ENCODE results near the gene ERRFI1. TPM values are rescaled to one million over a fixed set of nuclear protein-coding genes. Genes with fewer than 3 reads are reported as not detected.

ERRFI1 gene
- total and polyA plus RNA-seq, 10 of the 15 experiments (the other 5 are each of a cell fraction or from before 2014, with no cell fraction given) = 0.90 to 6.5 (median 3.1) TPM

- TF ChIP-seq LARP7 (IDR thresholded peaks at IDR 0.05) (no peak), EP300 (IDR thresholded peaks at IDR 0.05; ENCODE audit: borderline replicate concordance in 1 of 2, control insufficient read depth in 1 of 2, low read depth in 2 of 2, low read length in 2 of 2) (no peak), NRF1 (conservative IDR thresholded peaks at IDR 0.05; ENCODE audit: low read depth, low read length) (no peak), ATF7 (IDR thresholded peaks at IDR 0.05; ENCODE audit: low read depth) (no peak), BRCA1 (IDR thresholded peaks at IDR 0.05; ENCODE audit: low read depth, low read length) (no peak), HCFC1 (IDR thresholded peaks at IDR 0.05; ENCODE audit: low read length) (no peak), PAX5 (IDR thresholded peaks at IDR 0.05; ENCODE audit: borderline replicate concordance, low read depth, low read length) (no peak)
These were observed 9.2 kb downstream of the ERRFI1 start (continued) for GRCh38 chr1:8016895-8017241.

- H3K36me3 ChIP-seq (ENCODE audit: control insufficient read depth in 2 of 2, insufficient read depth in 2 of 2, low read length in 1 of 2) = peaks cover 0 to 3% of the 10 kb centered on the region in 2 experiments; a peak in 2 of 4 replicates
- no peaks in the 10 kb centered on the region for H3K9me3 ChIP-seq (replicated peaks; ENCODE audit: control insufficient read depth, insufficient read depth, low read length)
- POLR2A ChIA-PET = interaction anchor here (0.6 kb wide), 1 partner anchor 140 kb away, joined by 3 read pairs; no protein-coding TSS in a partner anchor
- intact Hi-C loops (cut with micrococcal nuclease; ENCODE audit: unreplicated experiment) = loop anchor here (5.0 kb wide), 1 partner anchor 34 kb away; no protein-coding TSS in a partner anchor
- H4K20me1 ChIP-seq (ENCODE audit: control insufficient read depth, insufficient read depth) = no peaks in the 10 kb centered on the region
- DNase-seq (ENCODE audit: low read depth, low spot score) (no peak), FAIRE-seq (peak; percentile 31), ATAC-seq (peak; percentile 65)
- H3K4me1 ChIP-seq (ENCODE audit: control insufficient read depth, insufficient read depth, low read length) = no peaks in the 10 kb centered on the region
- SMC1A ChIA-PET (ENCODE audit: uncharacterized antibody, unreplicated experiment) = interaction anchor here (0.6 to 10.0 kb wide), 20 partner anchors 8 to 333 kb away, joined by 3 to 79 read pairs (median 6); no protein-coding TSS in a partner anchor
- in situ Hi-C loops (cut with MboI) = loop anchor here (10.0 kb wide), 1 partner anchor 328 kb away; no protein-coding TSS in a partner anchor
- RAD21 ChIA-PET (ENCODE audit: unreplicated experiment) = interaction anchor here (0.6 to 8.1 kb wide), 16 partner anchors 19 to 710 kb away, joined by 3 to 96 read pairs (median 5); partner anchors contain the start of gene SLC45A1
- no peaks in the 10 kb centered on the region for H3K79me2 ChIP-seq (ENCODE audit: control insufficient read depth, insufficient read depth, low read length)
- CTCF ChIA-PET = interaction anchor here (0.6 to 11.7 kb wide), 29 partner anchors 8 to 899 kb away, joined by 3 to 263 read pairs (median 6); no protein-coding TSS in a partner anchor
- 34% methylated on average over 4 of the region's 4 CpGs for WGBS (ENCODE audit: insufficient coverage, insufficient replicate concordance, low lambda C conversion rate, missing lambda C conversion rate)
- no peak overlapping the region for H3K4me2 ChIP-seq (ENCODE audit: control insufficient read depth, insufficient read depth)
- H3K27me3 ChIP-seq (replicated peaks in 1 of 2; ENCODE audit: control insufficient read depth in 2 of 2, insufficient read depth in 2 of 2, low read length in 1 of 2) = no peaks in the 10 kb centered on the region
- no peak overlapping the region for H3K9ac ChIP-seq (ENCODE audit: control insufficient read depth, insufficient read depth, low read length)
- H3K4me3 ChIP-seq = no peak overlapping the region
- TF ChIP-seq TCF12 (IDR thresholded peaks at IDR 0.05; ENCODE audit: low read depth, low read length) (no peak), SPI1 (IDR thresholded peaks at IDR 0.05; ENCODE audit: borderline replicate concordance, insufficient read depth, low read depth, low read length) (no peak), RAD21 (IDR thresholded peaks at IDR 0.05; ENCODE audit: insufficient read depth, low read depth, low read length) (peak; percentile 44), CTCF (IDR thresholded peaks at IDR 0.05 in 2 of 3, conservative IDR thresholded peaks at IDR 0.05 in 1 of 3; ENCODE audit: control insufficient read depth in 2 of 3, extremely low read depth in 1 of 3, insufficient read depth in 1 of 3, low read depth in 3 of 3, low read length in 3 of 3) (peak in 2 of 3 experiments; percentile 28 to 42; a peak in 4 of 6 replicates), BACH1 (IDR thresholded peaks at IDR 0.05; ENCODE audit: borderline replicate concordance) (no peak), BCL3 (IDR thresholded peaks at IDR 0.05; ENCODE audit: borderline replicate concordance, insufficient read depth, low read depth, low read length, poor library complexity, severe bottlenecking) (peak; percentile 88)
- H3K27ac ChIP-seq (ENCODE audit: control insufficient read depth, insufficient read depth) = no peak overlapping the region
- no TSS peak for BruUV-seq (replicated peaks)
- H2AFZ ChIP-seq (ENCODE audit: control insufficient read depth, low read depth, low read length) = no peak overlapping the region
These were observed 9.8 kb downstream of the ERRFI1 start for GRCh38 chr1:8016210-8016894.

Measured in GM12878 (cell line).